Fibroblast of villous mesenchyme (primary cell): ENCODE results near the gene TLDC2. TPM values are rescaled to one million over a fixed set of nuclear protein-coding genes. Genes with fewer than 3 reads are reported as not detected.

Source experiments
- DNase-seq: peaks from one replicate; pipeline ENCODE4 v3.0.0-alpha.2; 2010; ENCODE audit warnings: low read depth
- H3K4me3 ChIP-seq: 2 replicates; pipeline ENCODE4 v1.5.1; 2011; ENCODE audit warnings: low read depth, mild to moderate bottlenecking, low read length
- total RNA-seq: library from RNA; depleted of rRNA; stranded (reverse); fragments of >200 nt; gene quantifications from 2 replicates; pipeline ENCODE4 v1.2.3, GENCODE V29; 2012
- TF ChIP-seq, protein P1 (sequence below): IDR thresholded peaks from 2 replicates; pipeline ENCODE4 v1.5.1; 2012; ENCODE audit warnings: low read depth, mild to moderate bottlenecking, low read length; ENCODE audit not compliant: insufficient read depth

Gene TLDC2
- total RNA-seq, 1 donor, result not detected

DNA sequence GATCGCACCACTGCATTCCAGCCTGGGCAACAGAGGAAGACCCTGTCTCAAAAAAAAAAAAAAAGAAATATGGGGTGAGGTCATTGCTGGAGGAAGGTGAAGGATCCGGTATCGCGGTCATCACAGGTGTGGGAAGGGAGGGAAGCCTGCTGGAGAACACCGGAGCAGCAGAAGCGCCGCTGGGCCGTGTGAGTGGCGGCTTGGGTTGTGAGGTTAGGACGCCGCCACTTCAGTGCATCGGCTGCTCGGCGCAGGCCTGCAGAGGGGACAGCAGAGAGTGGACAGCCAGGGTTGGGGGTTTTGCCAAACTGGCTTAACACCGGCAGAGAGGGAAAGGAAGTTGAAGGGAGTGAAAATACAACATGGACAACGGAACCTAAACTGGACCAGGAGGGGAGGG, 5.4 kb downstream of the TLDC2 start:
- DNase-seq, result no peak
- TF ChIP-seq, protein P1, sequence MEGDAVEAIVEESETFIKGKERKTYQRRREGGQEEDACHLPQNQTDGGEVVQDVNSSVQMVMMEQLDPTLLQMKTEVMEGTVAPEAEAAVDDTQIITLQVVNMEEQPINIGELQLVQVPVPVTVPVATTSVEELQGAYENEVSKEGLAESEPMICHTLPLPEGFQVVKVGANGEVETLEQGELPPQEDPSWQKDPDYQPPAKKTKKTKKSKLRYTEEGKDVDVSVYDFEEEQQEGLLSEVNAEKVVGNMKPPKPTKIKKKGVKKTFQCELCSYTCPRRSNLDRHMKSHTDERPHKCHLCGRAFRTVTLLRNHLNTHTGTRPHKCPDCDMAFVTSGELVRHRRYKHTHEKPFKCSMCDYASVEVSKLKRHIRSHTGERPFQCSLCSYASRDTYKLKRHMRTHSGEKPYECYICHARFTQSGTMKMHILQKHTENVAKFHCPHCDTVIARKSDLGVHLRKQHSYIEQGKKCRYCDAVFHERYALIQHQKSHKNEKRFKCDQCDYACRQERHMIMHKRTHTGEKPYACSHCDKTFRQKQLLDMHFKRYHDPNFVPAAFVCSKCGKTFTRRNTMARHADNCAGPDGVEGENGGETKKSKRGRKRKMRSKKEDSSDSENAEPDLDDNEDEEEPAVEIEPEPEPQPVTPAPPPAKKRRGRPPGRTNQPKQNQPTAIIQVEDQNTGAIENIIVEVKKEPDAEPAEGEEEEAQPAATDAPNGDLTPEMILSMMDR, result no peak

DNA sequence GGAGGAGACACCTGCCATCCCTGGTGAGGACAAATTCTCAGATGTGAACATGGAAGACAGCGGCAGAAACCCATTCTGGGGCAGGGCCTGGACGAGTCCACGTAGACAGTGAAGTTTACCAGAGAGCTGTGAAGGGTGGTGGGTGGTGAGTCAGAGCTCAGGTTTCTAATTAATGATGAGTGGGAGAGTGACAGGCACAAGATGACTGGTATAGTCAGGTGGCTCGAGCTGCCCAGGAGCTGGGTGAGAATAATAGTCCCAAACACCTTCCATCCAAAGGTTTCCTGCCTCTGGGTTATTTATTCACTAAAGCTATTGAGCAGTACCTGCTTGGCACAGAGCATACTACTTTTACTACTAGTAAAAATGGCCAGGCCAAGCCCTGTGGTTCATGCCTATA, 6.0 kb downstream of the TLDC2 start:
- DNase-seq, result no peak
- TF ChIP-seq, protein P1, result no peak
- H3K4me3 ChIP-seq, result no peak overlapping the region

More for the DNA sequence above, 5.4 kb downstream of the TLDC2 start:
- H3K4me3 ChIP-seq, result no peak overlapping the region

DNA sequence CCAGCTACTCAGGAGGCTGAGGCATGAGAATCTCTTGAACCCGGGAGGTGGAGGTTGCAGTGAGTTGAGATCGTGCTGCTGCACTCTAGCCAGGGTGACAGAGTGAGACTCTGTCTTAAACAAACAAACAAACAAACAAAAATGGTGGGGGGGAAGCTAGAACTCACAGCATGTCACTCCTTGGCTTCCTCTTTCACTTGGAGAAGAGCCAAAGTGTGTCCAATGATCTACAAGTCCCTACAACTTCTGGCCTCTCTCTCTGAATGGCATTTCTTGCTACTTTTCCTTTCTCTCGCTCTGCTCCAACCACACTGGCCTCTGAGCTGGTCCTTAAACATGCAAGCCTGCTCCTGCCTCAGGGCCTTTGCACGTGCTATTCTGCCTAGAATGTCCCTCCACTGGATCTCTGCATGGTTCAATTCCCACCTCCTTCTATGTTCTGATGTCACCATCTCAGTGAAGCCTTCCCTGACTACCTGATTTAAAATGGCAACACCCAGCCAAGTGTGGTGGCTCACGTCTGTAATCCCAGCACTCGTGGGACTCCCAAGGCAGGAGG, 8.1 kb downstream of the TLDC2 start:
- TF ChIP-seq, protein P1, result no peak
- no peak overlapping the region for H3K4me3 ChIP-seq
- DNase-seq, result no peak

DNA sequence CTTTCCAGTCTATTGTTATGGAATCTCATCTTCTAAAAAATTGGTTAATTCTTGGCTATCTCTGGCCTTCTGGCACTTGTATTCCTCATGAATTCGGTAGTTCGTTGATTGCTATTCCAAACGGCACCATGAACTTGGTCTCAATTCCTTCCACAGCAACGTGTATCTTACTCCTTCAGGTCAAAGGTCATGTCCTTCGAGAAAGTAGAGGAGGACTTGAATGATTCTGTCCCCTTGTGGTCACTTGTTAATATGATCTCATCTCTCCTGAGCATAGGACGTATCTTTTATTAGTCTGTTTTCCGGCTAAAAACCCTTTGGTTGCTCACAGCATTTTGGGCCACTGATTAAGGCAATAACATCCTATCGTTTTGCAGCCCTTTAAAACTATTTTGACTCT, 9.4 kb downstream of the TLDC2 start:
- no peak for DNase-seq
- H3K4me3 ChIP-seq, result no peak overlapping the region
- TF ChIP-seq, protein P1, result no peak

DNA sequence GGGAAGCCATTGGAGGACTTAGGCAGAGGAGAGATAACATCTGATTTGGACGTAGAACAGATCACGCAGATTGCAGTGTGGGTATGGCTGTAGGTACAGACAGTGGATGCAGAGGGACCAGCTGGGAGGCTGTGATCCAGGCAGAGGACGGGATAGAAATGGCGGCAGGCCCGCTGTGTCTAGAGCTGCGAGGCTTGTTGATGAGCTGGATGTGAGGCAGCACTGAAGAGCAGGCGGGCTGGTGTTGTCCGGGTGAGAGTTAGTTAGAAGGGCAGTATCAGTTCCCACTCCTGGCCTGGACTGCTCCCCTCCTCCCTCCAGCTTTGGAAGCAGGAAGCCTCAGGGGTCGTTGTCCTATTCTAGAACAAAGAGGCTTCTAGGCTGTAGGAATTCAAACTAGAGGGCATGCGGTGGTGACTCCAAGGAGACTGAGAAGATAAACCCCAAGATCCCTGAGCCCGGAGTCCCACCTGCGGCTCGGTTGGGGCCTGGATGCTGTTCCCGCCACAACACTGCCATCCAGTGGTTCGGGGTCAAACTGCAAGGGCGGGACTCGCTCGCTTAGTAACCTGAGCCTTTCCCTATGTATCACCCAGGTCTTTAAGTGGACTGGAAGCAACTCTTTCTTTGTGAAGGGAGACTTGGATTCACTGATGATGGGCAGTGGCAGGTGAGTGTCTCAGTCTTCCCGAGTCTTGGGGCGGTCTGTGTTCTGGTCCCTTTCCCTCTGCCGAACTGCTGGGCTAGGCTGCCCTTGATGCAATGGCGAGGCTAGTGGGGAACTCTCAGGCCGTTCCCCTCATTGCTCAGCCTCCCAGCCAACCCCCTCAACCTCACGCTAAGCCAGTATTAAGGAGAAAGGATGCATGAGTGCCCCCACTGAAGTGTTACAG, 11.2 kb downstream of the TLDC2 start:
- DNase-seq, result peak; percentile 76
- H3K4me3 ChIP-seq, result no peak overlapping the region
- TF ChIP-seq, protein P1, result peak; percentile 98

DNA sequence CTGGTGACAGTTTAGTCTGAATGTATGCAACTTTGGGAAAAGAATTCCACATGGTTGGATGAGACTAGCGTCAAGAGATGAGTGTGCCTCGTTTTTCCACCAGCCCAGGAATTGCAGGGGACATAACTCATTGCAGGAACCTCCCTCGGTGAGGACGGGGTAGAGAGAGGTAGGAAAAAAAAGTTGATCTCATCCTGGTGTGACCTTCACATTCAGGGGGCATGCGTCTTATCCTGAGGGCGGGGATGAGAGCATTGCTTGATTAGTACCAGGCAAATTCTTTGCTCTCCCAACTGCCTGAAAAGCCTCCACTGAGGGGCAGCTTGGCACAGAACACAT, 11.8 kb downstream of the TLDC2 start:
- no peak for DNase-seq
- TF ChIP-seq, protein P1, result no peak
- no peak overlapping the region for H3K4me3 ChIP-seq
